Endodermal cell (in vitro differentiated cells): ENCODE data around the gene NPHP4. TPM values are rescaled to one million over a fixed set of nuclear protein-coding genes. Genes with fewer than 3 reads are reported as not detected.

ENCODE experiments used
- DNase-seq: peaks from one replicate; pipeline ENCODE4 v3.0.0-alpha.2; 2017
- H3K27ac ChIP-seq: 2 replicates; pipeline ENCODE4 v1.5.1; 2013; ENCODE audit warnings: mild to moderate bottlenecking, low read depth, low read length, moderate library complexity
- H3K27me3 ChIP-seq: 2 replicates; pipeline ENCODE4 v1.6.1; 2013; ENCODE audit warnings: mild to moderate bottlenecking, low read length, moderate library complexity; ENCODE audit not compliant: insufficient read depth, control insufficient read depth, poor library complexity, severe bottlenecking
- H3K36me3 ChIP-seq: 2 replicates; pipeline ENCODE4 v1.7.0; 2013; ENCODE audit warnings: mild to moderate bottlenecking, low read length, moderate library complexity; ENCODE audit not compliant: control insufficient read depth, insufficient read depth
- H3K4me1 ChIP-seq: one replicate; pipeline ENCODE4 v1.7.0; 2013; ENCODE audit warnings: low read length; ENCODE audit not compliant: control insufficient read depth, insufficient read depth
- H3K4me3 ChIP-seq: 2 replicates; pipeline ENCODE4 v1.5.1; 2013; ENCODE audit warnings: mild to moderate bottlenecking, low read length, moderate library complexity
- H3K9ac ChIP-seq: 2 replicates; pipeline ENCODE4 v1.6.1; 2013; ENCODE audit warnings: mild to moderate bottlenecking, low read length, moderate library complexity; ENCODE audit not compliant: poor library complexity, severe bottlenecking; ENCODE audit errors: extremely low read depth
- H3K9me3 ChIP-seq: 2 replicates; pipeline ENCODE4 v1.6.1; 2013; ENCODE audit warnings: mild to moderate bottlenecking, low read length, moderate library complexity; ENCODE audit not compliant: control insufficient read depth
- H3K27ac Mint-ChIP-seq: 2 replicates; pipeline ENCODE4 v1.8.0; 2020; ENCODE audit warnings: mixed read lengths
- H3K27me3 Mint-ChIP-seq: 2 replicates; pipeline ENCODE4 v1.8.0; 2021; ENCODE audit warnings: mild to moderate bottlenecking, mixed read lengths; ENCODE audit not compliant: insufficient read depth
- H3K36me3 Mint-ChIP-seq: 2 replicates; pipeline ENCODE4 v1.8.0; 2020; ENCODE audit warnings: low read depth, mixed read lengths
- H3K4me1 Mint-ChIP-seq: 2 replicates; pipeline ENCODE4 v1.8.0; 2020; ENCODE audit warnings: mixed read lengths
- H3K4me3 Mint-ChIP-seq: 2 replicates; pipeline ENCODE4 v1.8.0; 2020; ENCODE audit warnings: mild to moderate bottlenecking, moderate library complexity, mixed read lengths
- H3K9me3 Mint-ChIP-seq: 2 replicates; pipeline ENCODE4 v1.8.0; 2020; ENCODE audit warnings: mild to moderate bottlenecking, mixed read lengths
- CTCF ChIP-seq: fragments of 200-600 bp; sonication (generic); conservative IDR thresholded peaks from 2 replicates; pipeline ENCODE4 v1.5.0; 2021; ENCODE audit warnings: antibody characterized with exemption, mild to moderate bottlenecking
- WGBS, 2 experiments: methylation state at CpG; one replicate each; pipeline versions ENCODE4 v1.1.5 to v1.1.7; 2013; ENCODE audit warnings: missing lambda C conversion rate in 2 of 2, mixed read lengths in 1 of 2; ENCODE audit not compliant: insufficient coverage in 1 of 2, insufficient read length in 1 of 2; 5-methylcytosine and 5-hydroxymethylcytosine counted together
- total RNA-seq, 2 donors: library from RNA; stranded (reverse); fragmentation: NEBNext Ultra II Directional in 1 of 2; extraction: Animal tissue kit (Norgen Biotek cat#: 25700) in 1 of 2; gene quantifications; 2 replicates in 1 of 2; 3 replicates in 1 of 2; pipeline ENCODE4 v1.2.1, GENCODE V29; 2021

Gene NPHP4
- total RNA-seq, 2 donors from 2014 or later = 19.1 to 25.4 TPM

GRCh38 chr1:5888606-5889211 is 103.5 kb downstream of the NPHP4 start:
- TF ChIP-seq CTCF = peak; percentile 57
- DNase-seq = no peak
- H3K4me3 ChIP-seq = no peak overlapping the region
- no peaks in the 10 kb centered on the region for H3K4me1 ChIP-seq
- H3K4me3 Mint-ChIP-seq = no peak overlapping the region
- H3K4me1 Mint-ChIP-seq = no peaks in the 10 kb centered on the region
- no peak overlapping the region for H3K27ac ChIP-seq
- no peaks in the 10 kb centered on the region for H3K36me3 ChIP-seq
- H3K9me3 ChIP-seq = no peaks in the 10 kb centered on the region
- H3K9me3 Mint-ChIP-seq = peaks cover 5% of the 10 kb centered on the region
- H3K36me3 Mint-ChIP-seq = peaks cover 20% of the 10 kb centered on the region
- no peaks in the 10 kb centered on the region for H3K27me3 Mint-ChIP-seq
- H3K27ac Mint-ChIP-seq = peak overlapping the region; percentile 62
- no peaks in the 10 kb centered on the region for H3K27me3 ChIP-seq
- no peak overlapping the region for H3K9ac ChIP-seq
- 88 to 91% methylated on average over 6 to 13 of the region's 13 CpGs for WGBS, 2 experiments

DNA sequence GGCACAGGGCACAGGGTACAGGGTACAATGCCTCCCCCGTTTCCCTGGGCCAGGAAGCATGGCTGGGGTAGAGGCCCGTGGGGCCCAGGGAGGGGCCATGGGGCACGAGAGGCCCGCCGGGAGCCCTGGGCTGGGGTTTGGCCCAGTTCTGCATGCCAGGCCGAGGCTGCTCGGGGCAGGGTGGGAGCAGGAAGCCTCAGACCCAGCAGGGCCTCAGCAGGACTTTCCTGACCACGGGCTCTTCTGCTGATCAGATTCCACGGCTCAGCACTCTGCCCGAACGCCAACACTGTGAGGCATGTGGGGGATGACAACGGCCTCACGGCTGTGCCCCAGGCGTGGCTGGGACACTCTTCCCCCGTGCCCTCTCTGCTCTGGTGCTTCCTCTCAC is 104.3 kb downstream of the NPHP4 start:
- H3K27ac ChIP-seq = no peak overlapping the region
- Mint-ChIP-seq H3K4me3 (no peak overlapping the region), H3K36me3 (peaks cover 16% of the 10 kb centered on the region), H3K4me1 (no peaks in the 10 kb centered on the region), H3K9me3 (peaks cover under 1% of the 10 kb centered on the region), H3K27me3 (no peaks in the 10 kb centered on the region), H3K27ac (no peak overlapping the region)
- H3K4me1 ChIP-seq = no peaks in the 10 kb centered on the region
- 91 to 96% methylated on average over 14 to 15 of the region's 15 CpGs for WGBS, 2 experiments
- no peak for DNase-seq
- no peaks in the 10 kb centered on the region for H3K9me3 ChIP-seq
- no peaks in the 10 kb centered on the region for H3K36me3 ChIP-seq
- TF ChIP-seq CTCF = no peak
- no peak overlapping the region for H3K9ac ChIP-seq
- H3K27me3 ChIP-seq = no peaks in the 10 kb centered on the region
- H3K4me3 ChIP-seq = no peak overlapping the region

DNA sequence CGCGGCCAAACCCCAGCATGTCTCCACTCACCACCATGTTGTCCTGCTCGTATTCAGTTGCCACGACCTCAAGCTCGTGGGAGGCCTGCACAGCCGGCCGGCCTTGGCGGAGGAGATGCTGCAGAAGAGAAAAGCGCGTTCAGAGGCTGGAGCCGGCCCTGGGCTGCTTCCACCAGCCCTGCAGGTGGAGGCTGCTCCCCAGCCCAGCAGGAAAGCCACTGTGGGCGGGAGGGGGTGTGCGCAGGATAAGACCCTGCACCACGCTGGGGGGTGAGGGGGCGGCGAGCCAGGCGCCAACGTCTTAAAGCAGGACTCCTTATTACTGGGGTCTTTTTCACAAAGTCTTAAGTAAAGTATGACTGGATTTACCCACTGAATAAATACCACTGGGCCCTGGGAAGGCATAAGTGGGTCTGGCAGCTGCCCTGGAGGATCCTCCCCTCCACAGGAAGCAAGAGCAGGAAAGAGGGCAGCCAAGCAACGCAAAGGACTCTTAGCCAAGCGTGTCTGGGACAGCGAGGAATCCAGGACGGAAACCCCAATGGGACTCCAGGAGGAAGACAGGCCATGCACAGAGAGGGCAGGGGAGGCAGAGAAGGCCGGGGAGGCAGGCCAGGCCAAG is 104.8 kb downstream of the NPHP4 start:
- H3K4me3 Mint-ChIP-seq = no peak overlapping the region
- Histone ChIP-seq H3K9ac (no peak overlapping the region), H3K9me3 (no peaks in the 10 kb centered on the region), H3K4me3 (no peak overlapping the region), H3K27ac (no peak overlapping the region), H3K36me3 (no peaks in the 10 kb centered on the region), H3K27me3 (no peaks in the 10 kb centered on the region), H3K4me1 (no peaks in the 10 kb centered on the region)
- peaks cover 16% of the 10 kb centered on the region for H3K36me3 Mint-ChIP-seq
- 95 to 96% methylated on average over 12 to 23 of the region's 23 CpGs for WGBS, 2 experiments
- no peaks in the 10 kb centered on the region for H3K4me1 Mint-ChIP-seq
- no peak overlapping the region for H3K27ac Mint-ChIP-seq
- no peak for TF ChIP-seq CTCF
- no peaks in the 10 kb centered on the region for H3K27me3 Mint-ChIP-seq
- H3K9me3 Mint-ChIP-seq = no peaks in the 10 kb centered on the region
- DNase-seq = no peak
